GM21619 (cell line): ENCODE measurements around the gene ATG2A.

Source experiments
- ATAC-seq: cut with Tn5 transposase; IDR thresholded peaks from one replicate; pipeline ENCODE4 v1.9.1; 2021; ENCODE audit not compliant: unreplicated experiment

ATG2A gene

GRCh38 chr11:64916775-64917662, at the start of gene ATG2A:
TSS of gene ATG2A (minus strand) at chr11:64917209. CDS start at chr11:64917135, 74 bp downstream.
- peak; percentile 89 for ATAC-seq

- no peak for ATAC-seq
Measured at GRCh38 chr11:64963072-64963631, 46.1 kb upstream of the ATG2A start.

GRCh38 chr11:64960719-64961118, 43.7 kb upstream of the ATG2A start:
- ATAC-seq = no peak

DNA sequence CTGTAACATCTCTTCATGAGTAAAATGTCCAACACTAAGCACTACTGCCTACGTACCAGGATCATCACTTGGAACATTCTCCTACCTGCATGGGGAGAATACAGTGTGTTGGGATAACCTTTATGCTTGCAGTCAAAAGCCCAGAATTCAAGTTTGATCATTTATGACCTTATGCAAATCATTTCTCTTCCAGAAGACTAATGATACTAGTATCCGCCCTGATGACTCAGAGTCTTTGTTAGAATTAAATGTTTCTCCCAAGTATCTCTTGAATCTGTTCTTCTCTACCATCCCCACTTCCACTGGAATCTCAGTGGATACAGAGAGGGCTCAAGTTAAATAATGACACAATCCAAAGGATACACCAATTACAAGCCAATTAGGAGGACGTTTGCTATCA, 42.5 kb upstream of the ATG2A start:
- ATAC-seq = no peak

- no peak for ATAC-seq
Measured at GRCh38 chr11:64954201-64954600, 37.2 kb upstream of the ATG2A start.

- ATAC-seq = no peak
Measured at GRCh38 chr11:64951529-64951928, 34.5 kb upstream of the ATG2A start.

GRCh38 chr11:64947208-64947814, 30.3 kb upstream of the ATG2A start:
- no peak for ATAC-seq

DNA sequence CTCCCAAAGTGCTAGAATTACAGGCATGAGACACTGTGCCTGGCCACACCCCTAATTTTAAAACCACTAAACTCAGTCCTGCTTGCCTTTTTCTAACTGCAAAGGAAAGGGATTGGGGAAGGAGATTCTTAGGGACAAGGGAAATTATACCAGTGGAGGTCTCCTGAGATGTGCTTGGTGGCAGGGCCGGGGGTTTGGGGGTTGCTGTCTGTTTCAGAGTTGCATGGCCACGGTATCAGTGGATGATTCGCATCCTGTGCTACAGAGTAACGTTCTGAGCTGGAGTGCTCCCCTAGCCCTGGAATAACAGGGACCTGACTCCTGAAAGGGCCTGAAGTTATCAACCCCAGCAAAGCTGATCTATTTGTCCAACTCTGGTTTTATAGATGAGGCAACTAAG, 19.5 kb upstream of the ATG2A start:
- no peak for ATAC-seq

DNA sequence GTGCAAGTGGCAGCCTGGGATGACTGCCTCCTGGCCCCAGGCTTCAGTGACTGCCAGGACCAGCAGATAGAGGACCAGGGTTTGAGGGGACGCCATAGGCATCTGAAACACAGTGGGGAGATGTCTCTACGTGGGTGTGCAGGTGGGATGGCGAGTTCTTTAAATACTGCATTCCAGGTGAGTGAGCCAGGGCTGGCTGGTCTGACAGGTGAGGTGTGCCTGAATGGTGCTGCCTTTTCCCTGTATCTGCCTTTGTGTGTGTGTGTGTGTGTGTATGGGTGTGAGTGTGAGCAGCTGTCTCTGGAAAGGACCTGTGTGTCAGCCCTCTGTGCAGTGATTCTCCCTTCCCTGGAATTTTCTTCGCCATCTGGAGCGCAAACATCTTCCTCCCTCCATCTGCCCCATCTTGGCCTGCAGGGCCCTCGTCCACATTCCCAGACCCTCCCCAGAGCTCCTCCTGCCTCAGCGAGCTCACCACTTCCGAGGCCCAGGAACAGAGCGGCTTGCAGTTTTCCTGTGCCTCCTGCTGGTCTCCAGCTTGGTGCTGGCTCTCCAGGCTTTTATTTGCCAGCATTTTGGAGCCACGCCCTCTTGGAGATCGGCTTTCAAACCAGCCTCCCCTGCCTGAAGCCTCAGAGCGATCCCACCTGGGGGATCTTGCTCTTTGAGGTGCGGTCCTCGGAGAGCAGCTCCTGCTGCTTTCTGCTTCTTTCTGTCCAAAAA, 18.5 kb upstream of the ATG2A start, which contains the start of gene GPHA2:
TSS of gene GPHA2 (minus strand) at position 535 of the 723 bp plus-strand sequence. CDS start at position 102, 433 bp downstream.
- ATAC-seq = no peak

DNA sequence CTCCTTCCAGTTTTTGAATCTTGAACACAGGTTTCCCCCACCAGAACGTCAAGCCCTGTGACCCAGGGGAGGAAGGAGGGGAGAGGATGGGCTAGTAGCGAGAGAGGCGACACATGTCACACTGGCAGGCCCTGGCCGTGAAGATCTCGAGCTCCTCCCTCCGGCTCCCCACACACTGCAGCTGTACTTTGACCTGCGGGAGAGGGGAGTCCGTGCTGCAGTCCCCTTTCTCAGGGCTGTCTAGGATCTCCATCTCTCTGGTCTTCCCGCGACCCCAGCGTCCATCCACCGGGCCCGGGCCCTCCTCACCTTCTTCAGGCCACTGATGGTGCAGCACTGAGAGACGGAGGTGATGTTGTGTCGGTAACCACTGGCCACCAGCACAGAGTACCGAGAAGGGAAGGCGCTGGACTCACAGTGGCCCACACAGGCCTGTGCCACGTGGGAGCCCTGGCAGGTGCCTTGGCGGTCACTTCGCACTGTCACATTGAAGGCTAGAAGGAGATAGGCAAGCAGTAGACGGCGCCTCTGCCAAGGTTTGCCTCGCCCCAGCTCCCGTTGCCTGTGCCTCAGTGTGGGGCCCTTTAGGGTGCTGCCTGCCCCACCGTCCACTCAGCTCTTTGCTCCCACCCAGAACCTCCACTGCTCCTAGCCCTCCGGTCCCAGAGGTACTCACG, 17.8 kb upstream of the ATG2A start:
- ATAC-seq = no peak

DNA sequence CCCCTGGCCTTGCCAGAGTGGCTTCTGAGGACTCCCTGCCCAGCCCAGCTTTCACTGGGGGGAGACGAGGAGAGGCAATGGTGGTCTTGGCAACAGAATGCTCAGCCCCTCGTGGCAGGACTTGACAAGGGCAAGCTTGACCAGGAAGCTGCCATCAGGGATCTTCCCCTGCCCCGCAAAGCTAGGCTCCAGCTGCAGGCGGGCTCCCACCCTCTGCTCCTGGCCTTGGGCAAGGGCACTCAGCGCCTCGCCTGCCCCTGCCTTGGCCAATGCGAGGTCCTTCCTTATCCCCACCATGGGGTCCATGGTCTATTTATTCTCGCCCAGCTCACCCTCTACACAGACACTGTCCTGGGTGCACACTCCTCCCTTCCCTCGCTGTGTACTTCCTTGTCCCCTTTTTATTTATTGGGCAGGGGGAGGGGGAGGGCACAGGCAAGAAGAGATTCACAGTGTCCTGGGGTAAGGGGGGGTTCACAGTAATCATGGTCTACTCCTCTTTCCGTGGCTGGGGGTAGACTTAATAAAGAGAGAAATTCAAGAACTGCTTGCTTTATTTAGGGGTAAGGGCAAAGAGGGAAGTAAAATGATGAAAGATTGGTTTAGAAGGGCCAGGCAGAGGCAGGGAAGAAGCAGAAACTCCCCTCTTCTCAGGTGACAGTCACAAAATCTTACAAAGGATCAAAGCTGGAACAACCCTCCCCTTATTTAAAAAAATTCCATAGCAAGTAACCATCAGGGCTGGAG, 17.1 kb upstream of the ATG2A start:
- no peak for ATAC-seq

DNA sequence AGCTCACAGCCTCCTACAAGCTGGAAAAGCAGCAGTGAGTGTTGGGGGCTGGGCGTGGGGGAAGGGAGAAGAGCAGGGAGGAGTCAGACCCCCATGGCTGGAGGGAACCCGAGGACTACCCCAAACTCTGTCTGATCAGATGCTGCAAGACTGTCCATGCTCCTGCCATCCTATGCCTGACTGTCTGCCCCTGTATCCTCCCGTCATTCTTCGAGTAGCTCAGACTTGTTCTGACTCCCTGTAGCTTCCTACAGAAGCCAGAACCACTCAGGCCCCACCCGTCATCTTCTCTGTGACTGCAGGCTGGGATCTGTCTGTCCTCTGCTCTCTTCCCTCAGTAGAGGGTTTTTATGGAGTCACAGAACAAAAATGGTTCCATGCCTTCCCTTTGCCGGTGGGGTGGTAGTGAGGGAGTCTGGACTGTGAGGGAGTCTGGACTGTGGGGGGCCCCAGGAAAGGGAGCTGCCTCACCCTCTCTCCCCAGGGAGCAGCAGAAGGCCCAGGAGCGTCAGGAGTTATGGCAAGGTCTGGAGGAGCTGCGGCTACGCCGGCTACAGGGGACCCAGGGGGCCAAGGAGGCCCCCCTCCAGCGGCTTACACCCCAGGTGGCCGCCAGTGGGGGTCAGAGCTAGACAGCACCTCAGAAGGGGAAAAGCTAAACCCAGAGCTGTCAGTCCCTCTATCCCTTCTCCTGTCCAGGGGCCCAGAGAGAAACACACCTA, 16.4 kb upstream of the ATG2A start:
- ATAC-seq = no peak

GRCh38 chr11:64932324-64932723, 15.3 kb upstream of the ATG2A start:
- no peak for ATAC-seq

DNA sequence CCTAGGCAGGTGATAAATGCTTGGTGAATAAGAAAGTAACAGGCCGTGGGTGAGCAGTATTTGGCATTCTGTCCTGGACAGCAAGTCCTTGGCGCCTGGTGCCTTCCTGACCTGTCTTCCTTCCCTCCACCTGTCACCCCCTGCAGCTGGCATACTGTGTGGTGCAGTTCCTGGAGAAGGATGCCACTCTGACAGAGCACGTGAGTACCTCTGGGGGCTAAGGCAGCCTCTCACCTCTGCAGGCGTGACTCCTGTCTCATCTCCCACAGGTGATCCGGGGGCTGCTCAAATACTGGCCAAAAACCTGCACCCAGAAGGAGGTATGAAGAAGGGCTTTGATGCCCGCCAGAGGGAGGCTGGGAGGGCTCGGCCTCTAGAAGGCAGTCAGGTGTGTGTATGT, 14.3 kb upstream of the ATG2A start:
- no peak for ATAC-seq

- ATAC-seq = no peak
Measured at GRCh38 chr11:64930340-64930739, 13.3 kb upstream of the ATG2A start.

GRCh38 chr11:64929625-64930024, 12.6 kb upstream of the ATG2A start:
- ATAC-seq = no peak

- no peak for ATAC-seq
Measured at GRCh38 chr11:64928957-64929356, 11.9 kb upstream of the ATG2A start.

DNA sequence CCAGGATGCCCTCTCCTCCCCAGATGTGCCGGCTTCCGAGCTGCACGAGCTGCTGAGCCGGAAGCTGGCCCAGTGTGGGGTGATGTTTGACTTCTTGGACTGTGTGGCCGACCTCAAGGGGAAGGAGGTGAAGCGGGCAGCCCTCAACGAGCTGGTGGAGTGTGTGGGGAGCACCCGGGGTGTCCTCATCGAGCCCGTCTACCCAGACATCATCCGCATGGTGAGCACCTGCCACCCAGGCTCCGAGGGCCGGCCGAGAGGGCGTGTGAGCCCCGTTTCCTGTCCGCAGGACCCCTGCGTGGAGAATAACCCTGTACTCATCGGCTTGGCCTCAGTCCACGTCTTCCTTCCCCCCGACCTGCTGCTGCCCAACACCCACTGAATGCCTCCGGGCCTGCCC, 9.7 kb upstream of the ATG2A start:
- ATAC-seq = no peak
